ENCODE results near the gene ZDHHC22. TPM values are rescaled to one million over a fixed set of nuclear protein-coding genes. Genes with fewer than 3 reads are reported as not detected.

ZDHHC22 gene
- total and polyA plus RNA-seq, 9 donors: 0.09 to 0.61 (median 0.42) TPM

DNA sequence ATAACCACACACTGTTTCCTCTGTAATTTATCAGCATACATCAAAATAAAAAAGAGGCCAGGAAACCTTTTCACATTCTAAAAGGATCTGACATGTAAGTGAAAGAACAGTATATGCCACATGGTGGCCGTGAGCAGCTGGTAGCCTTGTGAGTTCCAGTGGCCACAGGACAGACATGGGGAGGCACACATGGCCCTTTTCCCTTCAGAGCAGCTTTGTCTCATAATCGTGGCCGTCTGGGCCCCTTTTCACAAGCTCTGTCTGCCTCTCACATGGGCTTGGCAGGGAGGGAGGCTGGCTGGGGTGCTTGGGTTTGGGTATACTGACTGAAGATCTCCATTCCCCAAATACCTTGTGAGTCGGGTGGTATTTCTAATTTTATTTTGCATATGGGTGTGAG, 1.5 kb upstream of the ZDHHC22 start:
- no peaks in the 10 kb centered on the region for H3K36me3 ChIP-seq (ENCODE audit: control insufficient read depth, insufficient read depth, low read length)
- peaks cover 77% of the 10 kb centered on the region for H3K27me3 ChIP-seq (ENCODE audit: control insufficient read depth, insufficient read depth, low read length)
- no CpG with 5 or more reads among the region's 4 CpGs for WGBS (ENCODE audit: insufficient coverage)
- peaks cover 23% of the 10 kb centered on the region for H3K4me1 ChIP-seq (ENCODE audit: control insufficient read depth, insufficient read depth, low read length)
- no peak overlapping the region for H3K27ac ChIP-seq (ENCODE audit: low read length)
- no peaks in the 10 kb centered on the region for H3K9me3 ChIP-seq (replicated peaks; ENCODE audit: control insufficient read depth, low read depth, low read length)
- H3K4me3 ChIP-seq (ENCODE audit: low read length): no peak overlapping the region
- no peak for DNase-seq

DNA sequence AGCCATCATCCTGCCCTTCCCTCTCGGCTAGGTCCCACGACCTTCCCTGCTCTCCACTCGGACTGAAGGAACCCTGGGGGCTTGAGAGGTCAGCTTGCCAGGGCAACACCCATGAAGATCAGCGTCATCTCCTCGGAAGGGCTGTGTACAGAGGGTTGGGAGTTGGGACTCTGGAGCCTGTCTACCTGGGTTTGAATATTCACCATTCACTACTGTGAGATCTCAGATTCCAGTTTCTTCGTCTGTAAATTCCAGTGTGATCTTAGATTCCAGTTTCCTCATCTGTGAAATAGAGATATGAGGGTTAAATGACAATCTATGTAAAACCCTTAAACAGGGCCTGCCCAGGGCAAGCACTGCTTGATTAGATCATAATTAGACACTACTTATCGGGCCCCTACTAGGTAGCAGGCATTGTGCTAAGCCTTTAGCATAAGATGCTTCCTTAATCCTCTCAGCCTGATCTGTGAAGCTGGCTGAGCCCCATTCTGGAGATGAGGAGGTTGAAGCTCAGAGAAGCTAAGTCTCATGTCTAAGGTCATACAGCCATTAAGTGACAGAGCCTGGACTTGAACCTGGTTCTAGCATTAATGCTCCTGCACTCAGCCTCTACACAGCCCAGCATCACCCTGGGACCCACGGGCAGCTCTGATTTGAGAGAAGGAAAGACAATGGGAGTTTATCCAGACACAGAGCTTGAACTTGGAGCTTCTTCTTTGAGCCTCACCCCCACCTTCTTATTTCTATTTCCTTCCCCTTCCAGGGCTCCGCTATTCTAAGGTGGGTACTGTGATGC, 612 bp upstream of the ZDHHC22 start:
- no peak for DNase-seq
- H3K27me3 ChIP-seq (ENCODE audit: control insufficient read depth, insufficient read depth, low read length): peaks cover 80% of the 10 kb centered on the region
- H3K4me3 ChIP-seq (ENCODE audit: low read length): peak overlapping the region; percentile 32
- peaks cover 23% of the 10 kb centered on the region for H3K4me1 ChIP-seq (ENCODE audit: control insufficient read depth, insufficient read depth, low read length)
- H3K36me3 ChIP-seq (ENCODE audit: control insufficient read depth, insufficient read depth, low read length): no peaks in the 10 kb centered on the region
- WGBS (ENCODE audit: insufficient coverage): 0% methylated on average over 3 of the region's 9 CpGs
- H3K27ac ChIP-seq (ENCODE audit: low read length): no peak overlapping the region
- no peaks in the 10 kb centered on the region for H3K9me3 ChIP-seq (replicated peaks; ENCODE audit: control insufficient read depth, low read depth, low read length)

DNA sequence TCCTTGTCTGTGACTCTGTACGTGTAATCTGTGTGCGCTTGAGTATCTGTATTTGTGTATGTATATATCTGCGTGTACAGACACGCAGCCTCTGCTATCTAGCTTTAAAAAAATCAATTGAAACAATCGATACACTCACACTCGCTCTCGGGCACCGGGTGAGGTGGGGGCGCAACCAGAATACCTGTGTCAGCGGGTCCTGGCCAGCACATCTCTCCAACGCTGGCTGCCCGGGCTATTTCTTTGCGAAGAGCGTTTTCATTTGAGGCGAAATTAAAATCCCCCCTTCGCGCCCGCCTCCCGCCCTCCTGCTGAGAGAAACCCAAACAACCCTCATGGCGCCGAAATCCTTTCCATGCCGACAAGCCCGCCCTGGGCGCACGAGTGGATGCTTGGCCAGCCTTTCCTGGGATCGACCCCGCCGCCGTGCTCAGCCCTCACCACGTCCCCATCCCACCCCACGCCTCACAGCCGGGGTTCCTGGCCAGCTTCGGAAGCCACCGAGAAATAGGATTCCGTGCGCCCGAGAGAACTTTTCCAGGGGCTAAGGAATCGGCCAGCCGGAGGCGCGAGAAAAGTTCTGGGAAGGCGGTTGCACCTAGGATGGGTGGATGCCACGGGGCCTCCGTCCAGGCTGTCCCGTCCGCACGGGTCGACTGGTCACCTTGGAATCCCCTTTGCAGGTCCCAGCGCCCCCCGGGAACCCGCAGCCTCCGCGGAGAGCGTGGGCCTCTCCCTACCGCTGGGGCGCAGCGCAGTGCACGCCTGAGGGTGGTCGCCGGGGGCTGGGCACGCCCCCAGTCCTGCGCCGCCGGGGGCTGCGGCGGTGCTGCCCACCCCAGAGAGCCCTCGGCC, 1.0 kb downstream of the ZDHHC22 start:
- under 1% methylated on average over 63 of the region's 67 CpGs for WGBS (ENCODE audit: insufficient coverage)
- Histone ChIP-seq H3K4me1 (ENCODE audit: control insufficient read depth, insufficient read depth, low read length) (peaks cover 23% of the 10 kb centered on the region), H3K27me3 (ENCODE audit: control insufficient read depth, insufficient read depth, low read length) (peaks cover 67% of the 10 kb centered on the region), H3K36me3 (ENCODE audit: control insufficient read depth, insufficient read depth, low read length) (no peaks in the 10 kb centered on the region), H3K4me3 (ENCODE audit: low read length) (peak overlapping the region; percentile 21), H3K9me3 (replicated peaks; ENCODE audit: control insufficient read depth, low read depth, low read length) (no peaks in the 10 kb centered on the region), H3K27ac (ENCODE audit: low read length) (no peak overlapping the region)
- DNase-seq: no peak

DNA sequence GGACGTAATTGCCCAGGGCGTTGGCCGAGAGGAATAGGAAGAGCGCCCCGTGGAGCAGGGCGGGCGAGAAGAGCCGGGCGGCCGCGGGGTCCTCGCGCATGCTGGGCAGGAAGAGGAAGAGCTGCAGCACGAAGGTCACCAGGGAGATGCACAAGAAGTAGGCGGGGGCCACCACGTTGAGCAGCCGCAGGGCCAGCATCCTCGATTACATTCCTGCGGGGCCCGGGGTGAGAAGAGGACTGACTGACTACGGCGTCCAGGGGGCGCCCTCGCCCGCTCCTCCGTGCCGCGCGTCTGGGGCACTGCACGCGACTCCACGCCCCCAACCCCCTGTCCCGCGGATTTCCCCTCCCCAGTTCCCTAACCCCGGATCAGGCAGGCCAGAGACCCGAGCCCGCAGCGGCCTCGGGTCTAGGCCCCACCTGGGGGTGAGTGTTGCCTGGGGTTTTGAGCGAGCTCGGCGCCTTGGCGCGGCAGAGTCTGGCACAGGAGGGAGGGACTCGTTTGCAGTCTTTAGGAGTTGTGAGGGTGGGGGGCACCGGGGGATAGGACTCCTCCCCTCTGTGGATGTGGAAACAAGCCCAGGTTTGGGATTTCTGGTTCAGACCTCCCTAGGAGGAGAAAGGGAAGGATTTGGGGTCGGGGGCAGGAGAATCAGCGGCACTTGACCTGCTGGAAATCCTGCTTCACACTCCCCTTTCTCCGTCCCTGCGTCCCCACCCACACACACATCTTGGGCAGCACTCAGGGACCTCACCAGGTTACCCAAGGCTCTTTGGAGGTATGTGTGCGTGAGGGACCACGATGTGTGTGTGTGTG, 1.8 kb downstream of the ZDHHC22 start:
- DNase-seq: no peak
- no peak overlapping the region for H3K4me3 ChIP-seq (ENCODE audit: low read length)
- peaks cover 23% of the 10 kb centered on the region for H3K4me1 ChIP-seq (ENCODE audit: control insufficient read depth, insufficient read depth, low read length)
- no peaks in the 10 kb centered on the region for H3K9me3 ChIP-seq (replicated peaks; ENCODE audit: control insufficient read depth, low read depth, low read length)
- no peaks in the 10 kb centered on the region for H3K36me3 ChIP-seq (ENCODE audit: control insufficient read depth, insufficient read depth, low read length)
- H3K27me3 ChIP-seq (ENCODE audit: control insufficient read depth, insufficient read depth, low read length): peaks cover 70% of the 10 kb centered on the region
- WGBS (ENCODE audit: insufficient coverage): 1% methylated on average over 36 of the region's 52 CpGs
- H3K27ac ChIP-seq (ENCODE audit: low read length): no peak overlapping the region

DNA sequence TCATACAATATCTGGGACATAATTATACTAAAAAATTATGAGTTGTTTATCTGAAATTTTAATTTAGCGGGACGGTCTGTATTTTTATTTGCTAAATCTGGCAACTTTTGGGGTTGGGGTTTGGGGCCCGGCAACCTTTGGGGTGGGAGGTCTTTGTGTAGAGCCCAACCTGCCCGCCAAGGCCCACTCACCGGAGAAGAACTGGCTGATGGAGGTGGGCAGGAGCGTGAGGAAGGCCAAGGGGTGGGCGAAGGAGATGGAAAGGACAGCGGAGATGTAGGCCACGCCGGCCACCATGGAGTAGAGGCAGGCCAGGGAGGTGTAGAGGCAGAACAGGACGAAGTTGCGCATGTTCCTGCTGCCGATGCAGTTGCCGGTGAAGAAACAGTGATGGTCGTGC, 2.6 kb downstream of the ZDHHC22 start:
- peaks cover 23% of the 10 kb centered on the region for H3K4me1 ChIP-seq (ENCODE audit: control insufficient read depth, insufficient read depth, low read length)
- H3K27ac ChIP-seq (ENCODE audit: low read length): no peak overlapping the region
- DNase-seq: no peak
- no peaks in the 10 kb centered on the region for H3K9me3 ChIP-seq (replicated peaks; ENCODE audit: control insufficient read depth, low read depth, low read length)
- no peak overlapping the region for H3K4me3 ChIP-seq (ENCODE audit: low read length)
- WGBS (ENCODE audit: insufficient coverage): 86% methylated on average over 15 of the region's 15 CpGs
- no peaks in the 10 kb centered on the region for H3K36me3 ChIP-seq (ENCODE audit: control insufficient read depth, insufficient read depth, low read length)
- H3K27me3 ChIP-seq (ENCODE audit: control insufficient read depth, insufficient read depth, low read length): peaks cover 70% of the 10 kb centered on the region

DNA sequence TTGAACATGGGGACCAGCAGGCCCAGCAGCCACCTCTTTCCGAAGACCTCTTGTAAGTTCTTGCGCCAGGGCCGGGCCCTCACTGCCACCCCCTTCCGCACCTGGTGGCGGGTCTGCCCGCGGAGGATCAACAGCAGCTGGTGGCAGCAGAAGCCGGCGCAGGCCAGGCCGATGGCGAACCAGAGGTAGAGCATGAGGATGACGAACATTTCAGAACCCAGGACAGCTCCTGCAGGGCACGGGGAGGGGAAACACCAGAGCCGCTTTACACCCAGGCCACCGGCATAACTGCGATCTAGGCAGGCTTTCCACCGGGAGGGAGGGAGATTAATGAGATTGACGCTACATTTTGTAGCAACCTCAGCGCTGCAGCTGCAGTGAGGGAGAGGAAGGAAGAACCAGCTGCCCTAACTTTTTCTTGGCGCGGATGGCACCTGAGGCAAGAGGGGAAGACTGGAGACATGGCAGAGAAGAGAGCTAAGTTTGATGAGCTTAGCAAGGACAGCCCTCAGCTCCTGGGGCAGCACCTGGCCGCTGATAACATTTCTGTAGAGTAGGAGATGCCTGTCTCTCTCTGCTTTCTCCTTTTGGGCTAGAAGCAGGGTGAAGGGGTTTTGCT, 7.8 kb downstream of the ZDHHC22 start:
- H3K4me1 ChIP-seq (ENCODE audit: control insufficient read depth, insufficient read depth, low read length): no peaks in the 10 kb centered on the region
- WGBS (ENCODE audit: insufficient coverage): 10% methylated on average over 22 of the region's 22 CpGs
- H3K27ac ChIP-seq (ENCODE audit: low read length): no peak overlapping the region
- H3K27me3 ChIP-seq (ENCODE audit: control insufficient read depth, insufficient read depth, low read length): peaks cover 41% of the 10 kb centered on the region
- DNase-seq: peak; percentile 86
- no peaks in the 10 kb centered on the region for H3K9me3 ChIP-seq (replicated peaks; ENCODE audit: control insufficient read depth, low read depth, low read length)
- no peak overlapping the region for H3K4me3 ChIP-seq (ENCODE audit: low read length)
- H3K36me3 ChIP-seq (ENCODE audit: control insufficient read depth, insufficient read depth, low read length): no peaks in the 10 kb centered on the region

DNA sequence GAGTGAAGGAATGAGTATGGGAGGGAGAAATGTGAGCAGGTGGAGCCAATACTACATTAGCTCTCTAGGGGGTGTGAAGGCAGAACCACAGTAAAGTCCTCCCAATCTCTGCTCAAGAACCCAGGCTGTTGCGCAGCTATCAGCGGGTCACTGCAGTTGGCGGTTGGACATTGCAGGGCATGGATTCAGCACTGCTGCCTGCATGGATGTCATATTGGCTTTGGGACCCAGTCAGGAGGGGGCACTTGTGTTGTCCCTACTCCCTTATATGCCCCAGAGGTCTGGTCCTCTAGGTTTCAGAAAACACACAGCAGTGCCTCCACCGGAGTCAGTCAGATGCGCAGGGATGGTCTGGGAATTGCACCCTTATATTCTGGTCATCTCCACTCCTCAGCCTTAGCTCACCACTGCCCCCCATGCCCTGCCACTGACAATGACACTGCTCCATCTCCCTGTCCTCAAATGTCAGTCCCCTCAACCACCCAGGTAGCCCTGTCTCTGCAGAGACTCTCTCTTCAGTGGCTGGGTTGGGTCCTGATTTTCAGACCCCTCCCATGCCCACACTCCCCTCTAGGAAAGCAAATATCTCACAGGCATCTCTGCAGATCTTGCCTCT, 9.6 kb downstream of the ZDHHC22 start:
- no peak for DNase-seq
- Histone ChIP-seq H3K27me3 (ENCODE audit: control insufficient read depth, insufficient read depth, low read length) (peaks cover 35% of the 10 kb centered on the region), H3K9me3 (replicated peaks; ENCODE audit: control insufficient read depth, low read depth, low read length) (no peaks in the 10 kb centered on the region), H3K4me1 (ENCODE audit: control insufficient read depth, insufficient read depth, low read length) (no peaks in the 10 kb centered on the region), H3K4me3 (ENCODE audit: low read length) (no peak overlapping the region), H3K27ac (ENCODE audit: low read length) (no peak overlapping the region), H3K36me3 (ENCODE audit: control insufficient read depth, insufficient read depth, low read length) (no peaks in the 10 kb centered on the region)
- WGBS (ENCODE audit: insufficient coverage): 90% methylated on average over 5 of the region's 5 CpGs

- Histone ChIP-seq H3K27me3 (ENCODE audit: control insufficient read depth, insufficient read depth, low read length) (peaks cover 39% of the 10 kb centered on the region), H3K9me3 (replicated peaks; ENCODE audit: control insufficient read depth, low read depth, low read length) (no peaks in the 10 kb centered on the region), H3K4me3 (ENCODE audit: low read length) (no peak overlapping the region), H3K27ac (ENCODE audit: low read length) (no peak overlapping the region), H3K4me1 (ENCODE audit: control insufficient read depth, insufficient read depth, low read length) (no peaks in the 10 kb centered on the region), H3K36me3 (ENCODE audit: control insufficient read depth, insufficient read depth, low read length) (no peaks in the 10 kb centered on the region)
- no peak for DNase-seq
- WGBS (ENCODE audit: insufficient coverage): 68% methylated on average over 2 of the region's 2 CpGs
Measured at GRCh38 chr14:77131206-77131605, 10.4 kb downstream of the ZDHHC22 start.

DNA sequence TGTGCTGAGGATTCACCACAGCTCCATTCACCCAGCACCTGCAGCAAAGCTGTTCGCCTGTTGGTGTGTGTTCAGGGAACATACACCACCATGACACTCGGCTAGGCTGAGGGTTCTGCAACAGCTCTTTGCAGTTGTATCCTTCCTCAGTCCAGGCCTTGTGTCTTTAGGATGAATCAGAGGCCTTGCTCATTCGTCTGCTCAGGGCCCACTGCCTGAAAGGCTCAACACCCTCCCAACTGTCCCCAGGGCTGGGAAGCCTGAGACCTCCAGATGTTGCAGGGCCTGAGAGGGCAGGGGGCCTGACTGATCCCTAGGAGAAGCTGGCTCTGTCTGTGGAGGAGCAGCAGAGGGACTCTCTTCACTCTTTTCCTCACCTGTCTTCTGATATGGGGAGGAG, 11.2 kb downstream of the ZDHHC22 start:
- DNase-seq: no peak
- WGBS (ENCODE audit: insufficient coverage): 80% methylated on average over 2 of the region's 3 CpGs
- Histone ChIP-seq H3K4me3 (ENCODE audit: low read length) (no peak overlapping the region), H3K27ac (ENCODE audit: low read length) (no peak overlapping the region), H3K27me3 (ENCODE audit: control insufficient read depth, insufficient read depth, low read length) (peaks cover 44% of the 10 kb centered on the region), H3K4me1 (ENCODE audit: control insufficient read depth, insufficient read depth, low read length) (peaks cover 2% of the 10 kb centered on the region), H3K36me3 (ENCODE audit: control insufficient read depth, insufficient read depth, low read length) (no peaks in the 10 kb centered on the region), H3K9me3 (replicated peaks; ENCODE audit: control insufficient read depth, low read depth, low read length) (no peaks in the 10 kb centered on the region)

Measured in muscle of leg (tissue), 11 donors.